GM18498 (cell line): ENCODE measurements around the gene TMEM170B.
"Not testable (repeated sequence)": the region's sequence is repeated elsewhere in the genome, so short reads cannot be mapped to it uniquely, and the experiment has no call there.

Source experiments
- ATAC-seq: cut with Tn5 transposase; IDR thresholded peaks from one replicate; pipeline ENCODE4 v1.9.1; 2021; ENCODE audit warnings: mild to moderate bottlenecking, moderate library complexity; ENCODE audit not compliant: unreplicated experiment

Gene TMEM170B

DNA sequence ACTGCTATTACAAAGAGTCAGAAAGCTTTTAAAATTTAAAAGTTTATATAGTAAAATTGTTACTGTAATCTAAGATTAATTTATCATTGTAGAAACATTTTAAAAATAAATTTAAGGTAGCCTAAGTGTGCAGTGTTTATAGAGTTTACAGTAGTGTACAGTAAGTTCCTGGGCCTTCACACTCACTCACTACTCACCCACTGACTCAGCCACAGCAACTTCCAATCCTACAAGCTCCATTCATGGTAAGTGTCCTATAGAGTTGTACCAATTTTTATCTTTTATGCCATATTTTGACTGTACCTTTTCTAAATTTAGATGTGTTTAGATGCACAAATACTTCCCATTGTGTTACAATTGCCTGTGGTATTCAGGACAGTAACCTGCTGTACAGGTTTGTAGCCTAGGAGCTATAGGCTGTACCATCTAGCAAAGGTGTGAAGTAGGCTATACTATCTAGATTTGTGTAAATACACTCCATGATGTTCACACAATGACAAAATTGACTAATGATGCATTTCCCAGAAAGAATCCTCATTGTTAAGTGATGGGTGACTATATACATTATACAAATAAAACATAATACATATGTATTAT is 10.2 kb upstream of the TMEM170B start:
- no peak for ATAC-seq

- no peak for ATAC-seq
These were observed 8.6 kb upstream of the TMEM170B start for GRCh38 chr6:11528996-11529395.

DNA sequence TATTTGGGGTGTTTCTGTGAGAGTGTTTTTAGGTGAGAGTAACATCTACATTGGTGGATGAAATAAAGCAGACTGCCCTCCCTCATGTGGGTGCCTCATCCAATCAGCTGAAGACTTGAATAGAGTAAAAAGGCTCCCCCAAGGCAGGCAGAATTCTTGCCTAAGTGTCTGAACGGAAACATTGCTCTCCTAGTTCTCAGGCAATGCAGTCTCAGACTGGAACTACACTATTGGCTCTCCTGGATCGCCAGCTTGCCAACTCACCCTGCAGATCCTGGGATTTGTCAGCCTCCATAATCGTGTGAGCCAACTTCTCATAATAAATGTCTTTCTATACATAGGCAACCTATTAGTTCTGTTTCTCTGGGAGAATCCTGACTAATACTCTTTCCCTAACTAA is 5.5 kb upstream of the TMEM170B start:
- no peak for ATAC-seq

GRCh38 chr6:11534561-11534960 is 3.0 kb upstream of the TMEM170B start:
- no peak for ATAC-seq

- no peak for ATAC-seq
These were observed 1.7 kb upstream of the TMEM170B start for GRCh38 chr6:11535801-11536230.

DNA sequence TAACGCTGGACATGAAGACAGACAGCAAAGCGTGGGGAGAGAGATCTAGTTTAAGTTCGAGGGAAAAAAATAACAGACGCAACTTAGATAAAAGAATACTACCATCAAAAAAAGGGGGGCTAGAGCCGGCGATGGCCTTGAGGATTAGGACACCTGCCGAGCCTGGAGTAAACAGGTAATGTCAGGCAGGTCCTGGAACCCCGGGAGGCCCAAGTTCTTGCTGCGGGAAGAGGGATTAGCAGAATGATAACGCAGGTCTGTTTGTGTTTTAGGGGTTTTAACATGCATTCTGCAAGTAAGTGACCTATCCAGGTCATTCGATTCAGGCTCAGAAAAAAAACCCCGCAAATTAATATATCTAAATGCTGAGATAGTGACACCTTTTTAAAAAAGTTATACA is 754 bp upstream of the TMEM170B start:
- no peak for ATAC-seq

- ATAC-seq = peak; percentile 29
These were observed 686 bp downstream of the TMEM170B start for GRCh38 chr6:11538052-11538818.

GRCh38 chr6:11538819-11539468 is 1.4 kb downstream of the TMEM170B start:
- ATAC-seq = no peak

- no peak for ATAC-seq
These were observed 5.3 kb downstream of the TMEM170B start for GRCh38 chr6:11542863-11543262.

DNA sequence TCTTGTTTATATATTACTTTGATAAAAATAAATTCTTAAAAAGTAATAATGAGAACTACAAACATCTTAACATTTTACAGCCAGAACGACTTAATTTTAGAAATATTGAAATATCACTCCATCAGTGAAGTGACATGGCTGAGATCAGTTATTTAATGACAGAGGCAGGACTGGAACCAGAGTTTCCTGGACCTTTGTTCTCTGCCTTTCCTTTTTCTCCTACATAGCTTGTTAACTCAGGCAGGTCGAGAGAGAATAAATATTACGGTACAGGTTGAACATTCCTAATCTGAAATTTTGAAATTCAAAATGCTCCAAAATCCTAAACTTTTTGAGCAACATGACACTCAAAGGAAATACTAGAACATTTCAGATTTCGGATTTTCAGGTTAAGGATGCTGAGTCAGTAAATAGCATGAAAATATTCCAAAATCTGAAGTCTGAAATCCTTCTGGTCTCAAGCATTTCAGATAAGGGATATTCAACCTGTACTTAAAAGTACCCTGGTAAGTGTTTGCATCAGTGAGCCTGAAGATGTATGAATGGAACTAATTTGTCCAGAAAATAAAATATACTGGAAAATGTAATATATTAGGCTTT is 6.5 kb downstream of the TMEM170B start:
- ATAC-seq = no peak

DNA sequence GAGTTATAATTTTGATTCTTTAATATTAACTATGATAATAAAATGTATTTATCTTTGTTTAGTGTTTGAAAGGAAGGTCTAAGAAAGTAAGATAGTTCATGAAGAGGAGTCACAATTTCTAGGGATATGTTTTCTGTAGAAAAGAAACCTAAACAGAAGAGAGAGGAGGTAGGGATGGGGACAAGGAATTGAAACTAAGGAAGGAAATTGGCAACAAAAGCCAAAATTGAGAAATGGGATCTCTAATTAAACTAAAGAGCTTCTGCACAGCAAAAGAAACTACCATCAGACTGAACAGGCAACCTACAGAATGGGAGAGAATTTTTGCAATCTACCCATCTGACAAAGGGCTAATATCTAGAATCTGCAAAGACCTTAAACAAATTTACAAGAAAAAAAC is 10.3 kb downstream of the TMEM170B start:
- not testable (repeated sequence) for ATAC-seq

GRCh38 chr6:11548578-11548977 is 11.0 kb downstream of the TMEM170B start:
- ATAC-seq = not testable (repeated sequence)

- no peak for ATAC-seq
These were observed 13.5 kb downstream of the TMEM170B start for GRCh38 chr6:11551053-11551452.

GRCh38 chr6:11552442-11552841 is 14.9 kb downstream of the TMEM170B start:
- no peak for ATAC-seq

DNA sequence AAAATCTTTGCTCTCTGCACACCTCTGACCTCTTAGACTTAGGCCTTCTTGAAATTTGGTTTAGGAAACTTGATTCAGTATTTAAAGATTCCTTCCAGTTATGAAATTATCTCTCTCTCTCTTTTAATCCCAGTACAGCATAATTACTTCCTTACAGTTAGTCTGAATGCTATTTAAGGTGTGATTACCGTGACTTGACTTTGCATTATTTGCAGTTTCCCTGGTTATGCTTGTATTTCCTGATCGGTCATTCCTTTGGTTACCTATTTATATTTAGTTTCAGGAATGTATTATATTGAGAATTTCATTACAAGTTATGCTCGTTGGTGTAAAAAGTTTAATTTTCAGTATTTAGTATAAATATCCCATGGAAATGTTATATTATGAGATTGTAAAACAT is 16.3 kb downstream of the TMEM170B start:
- no peak for ATAC-seq

- no peak for ATAC-seq
These were observed 18.8 kb downstream of the TMEM170B start for GRCh38 chr6:11556309-11556708.

DNA sequence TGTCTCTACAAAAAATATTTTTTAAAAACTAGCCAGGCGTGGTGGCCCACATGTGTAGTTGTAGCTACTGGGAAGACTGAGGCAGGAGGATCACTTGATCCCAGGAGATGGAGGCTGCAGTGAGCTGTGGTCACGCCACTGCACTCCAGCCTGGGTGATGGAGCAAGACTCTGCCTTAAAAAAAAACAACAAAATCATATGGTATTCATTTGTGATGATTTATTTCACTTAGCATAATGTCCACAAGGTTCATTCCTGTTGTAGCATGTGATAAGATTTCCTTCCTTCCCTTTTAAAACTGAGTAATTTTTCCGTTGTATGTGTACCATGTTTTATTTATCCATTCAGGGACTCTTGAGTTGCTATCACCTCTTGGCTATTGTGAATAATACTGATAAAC is 26.2 kb downstream of the TMEM170B start:
- no peak for ATAC-seq

DNA sequence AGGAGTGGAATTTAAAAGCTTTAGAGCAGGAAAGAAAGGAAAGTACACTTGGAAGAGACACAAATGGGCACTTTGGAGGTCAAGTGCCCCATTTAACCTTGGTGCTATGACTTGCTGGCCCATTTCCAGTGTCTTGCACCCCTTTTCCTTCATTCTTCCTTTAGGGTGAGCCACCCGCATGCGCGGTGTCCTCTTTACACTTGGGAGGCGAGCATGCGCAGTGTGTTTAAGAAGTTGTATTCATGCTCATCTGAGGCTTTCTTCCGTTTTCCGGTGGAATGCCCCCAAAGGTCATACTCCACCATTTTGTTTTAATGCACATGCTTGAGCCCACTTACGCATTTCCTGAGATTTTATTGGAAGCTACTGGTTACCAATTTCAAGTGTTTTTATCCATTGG is 29.1 kb downstream of the TMEM170B start:
- no peak for ATAC-seq

GRCh38 chr6:11571073-11571472 is 33.5 kb downstream of the TMEM170B start:
- no peak for ATAC-seq

DNA sequence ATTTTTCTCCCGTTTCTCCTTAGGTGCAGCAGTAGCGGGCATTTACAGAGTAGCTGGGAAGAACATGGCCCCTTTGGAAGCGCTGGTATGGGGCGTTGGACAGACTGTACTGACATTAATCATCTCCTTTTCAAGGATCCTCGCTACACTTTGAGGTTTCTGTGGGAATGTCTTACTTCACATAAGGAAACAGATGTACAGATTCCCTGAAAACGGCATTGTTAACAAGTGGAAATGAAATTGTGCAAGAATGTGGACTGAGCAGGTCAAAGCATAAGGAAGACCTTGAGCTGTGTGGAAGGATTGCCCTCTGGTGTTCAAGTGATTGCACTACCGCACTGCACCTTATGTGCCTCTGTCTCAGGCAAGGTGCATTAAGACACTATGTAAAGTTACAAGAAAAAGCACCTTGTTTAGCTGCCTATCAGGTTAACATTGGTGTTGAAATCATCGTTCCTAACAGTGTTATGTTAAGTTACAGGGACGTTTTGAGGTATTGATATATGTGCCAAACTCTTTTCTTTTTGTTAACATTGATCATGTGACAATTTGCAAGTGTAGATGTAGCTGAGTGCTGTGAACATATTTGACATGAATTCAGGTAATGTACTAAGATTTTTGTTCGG is 38.0 kb downstream of the TMEM170B start:
- ATAC-seq = peak; percentile 98

- ATAC-seq = no peak
These were observed 43.3 kb downstream of the TMEM170B start for GRCh38 chr6:11580686-11581405.
